AG09319 (cell line): ENCODE results near the gene SLC25A48.

Experiments
- DNase-seq: peaks from one replicate; pipeline ENCODE4 v3.0.0-alpha.2; 2010; ENCODE audit warnings: low read depth; ENCODE audit errors: extremely low read depth
- TF ChIP-seq, protein P1 (sequence below): IDR thresholded peaks from 2 replicates; pipeline ENCODE4 v1.5.1; 2011; ENCODE audit warnings: low read depth, mild to moderate bottlenecking, inconsistent platforms, low read length, moderate library complexity

SLC25A48 gene

DNA sequence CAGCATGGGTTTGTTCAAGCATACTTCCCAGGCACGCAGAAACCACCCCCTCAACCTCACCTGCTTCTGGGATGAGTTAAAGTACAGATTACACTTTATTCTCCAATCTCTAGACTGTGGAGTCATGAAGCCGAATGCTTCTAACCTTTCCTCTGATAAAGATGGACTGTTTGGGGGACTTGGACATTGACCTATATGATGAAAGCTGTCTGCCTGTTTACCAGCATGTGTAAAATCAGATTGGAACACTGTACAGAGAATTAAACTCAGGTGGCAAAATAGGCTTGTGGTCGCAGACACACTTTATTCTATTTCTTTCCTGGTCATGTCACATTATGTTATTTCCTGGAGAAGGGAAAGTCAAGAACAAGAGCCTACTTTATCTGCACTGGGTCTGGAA, 35.5 kb downstream of the SLC25A48 start:
- DNase-seq: no peak
- TF ChIP-seq, protein P1, sequence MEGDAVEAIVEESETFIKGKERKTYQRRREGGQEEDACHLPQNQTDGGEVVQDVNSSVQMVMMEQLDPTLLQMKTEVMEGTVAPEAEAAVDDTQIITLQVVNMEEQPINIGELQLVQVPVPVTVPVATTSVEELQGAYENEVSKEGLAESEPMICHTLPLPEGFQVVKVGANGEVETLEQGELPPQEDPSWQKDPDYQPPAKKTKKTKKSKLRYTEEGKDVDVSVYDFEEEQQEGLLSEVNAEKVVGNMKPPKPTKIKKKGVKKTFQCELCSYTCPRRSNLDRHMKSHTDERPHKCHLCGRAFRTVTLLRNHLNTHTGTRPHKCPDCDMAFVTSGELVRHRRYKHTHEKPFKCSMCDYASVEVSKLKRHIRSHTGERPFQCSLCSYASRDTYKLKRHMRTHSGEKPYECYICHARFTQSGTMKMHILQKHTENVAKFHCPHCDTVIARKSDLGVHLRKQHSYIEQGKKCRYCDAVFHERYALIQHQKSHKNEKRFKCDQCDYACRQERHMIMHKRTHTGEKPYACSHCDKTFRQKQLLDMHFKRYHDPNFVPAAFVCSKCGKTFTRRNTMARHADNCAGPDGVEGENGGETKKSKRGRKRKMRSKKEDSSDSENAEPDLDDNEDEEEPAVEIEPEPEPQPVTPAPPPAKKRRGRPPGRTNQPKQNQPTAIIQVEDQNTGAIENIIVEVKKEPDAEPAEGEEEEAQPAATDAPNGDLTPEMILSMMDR: no peak

DNA sequence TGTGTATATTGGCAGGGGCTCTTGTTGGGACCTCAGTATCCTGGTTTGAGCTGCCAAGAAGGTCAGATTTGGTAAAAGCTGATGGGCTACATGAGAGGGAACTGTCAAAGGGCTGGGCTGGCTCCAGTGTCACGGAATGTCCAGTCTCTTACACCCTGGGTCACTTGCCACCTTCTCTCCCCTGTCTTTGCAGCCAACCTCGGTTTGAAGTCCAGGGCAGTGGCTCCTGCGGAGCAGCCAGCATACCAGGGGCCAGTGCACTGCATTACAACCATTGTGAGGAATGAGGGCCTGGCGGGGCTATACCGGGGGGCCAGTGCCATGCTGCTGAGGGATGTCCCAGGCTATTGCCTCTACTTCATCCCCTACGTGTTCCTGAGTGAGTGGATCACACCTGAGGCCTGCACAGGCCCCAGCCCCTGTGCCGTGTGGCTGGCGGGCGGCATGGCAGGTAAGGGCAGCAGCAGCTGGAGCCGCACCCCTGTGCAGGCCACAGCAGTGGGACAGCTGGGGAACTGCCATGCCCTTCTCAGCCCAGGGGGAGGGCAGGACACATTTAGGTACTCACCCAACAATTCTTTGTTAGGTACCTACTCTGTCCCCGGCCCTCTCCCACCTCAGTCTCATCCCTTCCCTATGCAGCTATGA, 36.9 kb downstream of the SLC25A48 start:
- DNase-seq: no peak
- TF ChIP-seq, protein P1: no peak

DNA sequence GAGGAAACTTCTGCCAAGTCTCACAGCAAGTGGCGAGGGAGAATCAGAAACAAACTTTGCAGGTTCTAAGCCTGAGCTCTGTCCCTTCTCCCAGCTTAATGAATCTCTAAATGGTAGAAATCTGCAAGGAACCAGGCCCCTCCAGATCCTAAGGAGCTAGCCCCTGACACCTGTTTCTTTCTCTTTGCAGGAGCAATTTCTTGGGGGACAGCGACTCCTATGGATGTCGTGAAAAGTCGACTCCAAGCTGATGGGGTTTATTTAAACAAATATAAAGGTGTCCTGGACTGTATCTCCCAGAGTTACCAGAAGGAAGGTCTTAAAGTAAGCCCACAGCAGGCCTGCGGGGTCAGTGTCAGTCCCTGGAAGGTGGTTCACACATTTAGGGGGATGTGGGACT, 39.4 kb downstream of the SLC25A48 start:
- TF ChIP-seq, protein P1: no peak
- no peak for DNase-seq

DNA sequence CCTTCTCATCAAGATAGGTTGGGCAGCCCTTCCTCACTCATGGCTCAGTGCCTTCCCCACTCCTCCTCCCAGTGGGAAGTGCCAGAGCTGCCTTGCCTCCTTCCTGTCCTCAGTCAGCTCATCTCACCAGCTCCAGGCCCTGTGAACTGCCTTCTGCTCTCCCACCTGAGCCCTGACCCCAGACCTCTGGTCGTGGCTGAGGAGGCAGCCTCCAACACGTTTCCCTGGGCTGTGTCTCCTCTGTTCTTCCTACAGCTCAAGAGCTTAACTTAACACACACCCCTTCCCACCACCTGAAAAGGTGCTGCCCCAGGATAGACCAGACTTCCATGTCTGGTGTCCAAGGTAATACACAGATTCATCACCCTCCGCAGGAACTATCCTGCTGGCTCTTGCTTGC, 40.0 kb downstream of the SLC25A48 start:
- DNase-seq: no peak
- TF ChIP-seq, protein P1: no peak

DNA sequence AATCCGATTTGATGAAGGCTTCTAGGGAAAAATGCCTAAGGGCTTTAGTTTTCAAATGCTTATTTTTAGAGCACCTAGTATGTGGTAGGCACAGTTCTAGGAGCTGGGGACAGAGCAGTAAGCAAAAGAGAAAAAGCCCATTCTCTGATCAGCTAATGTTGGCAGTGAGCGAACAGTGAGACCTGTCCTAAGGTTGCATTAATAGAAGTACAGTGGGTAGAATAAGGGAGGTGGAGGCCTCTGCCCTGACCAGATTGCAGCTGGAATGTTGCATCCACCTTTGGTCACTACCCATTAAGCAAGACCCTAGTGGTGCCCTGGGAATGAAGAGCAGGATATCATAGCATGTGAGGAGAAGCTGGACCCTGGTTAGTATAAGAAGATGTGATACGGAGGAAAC, 41.1 kb downstream of the SLC25A48 start:
- TF ChIP-seq, protein P1: no peak
- DNase-seq: no peak

DNA sequence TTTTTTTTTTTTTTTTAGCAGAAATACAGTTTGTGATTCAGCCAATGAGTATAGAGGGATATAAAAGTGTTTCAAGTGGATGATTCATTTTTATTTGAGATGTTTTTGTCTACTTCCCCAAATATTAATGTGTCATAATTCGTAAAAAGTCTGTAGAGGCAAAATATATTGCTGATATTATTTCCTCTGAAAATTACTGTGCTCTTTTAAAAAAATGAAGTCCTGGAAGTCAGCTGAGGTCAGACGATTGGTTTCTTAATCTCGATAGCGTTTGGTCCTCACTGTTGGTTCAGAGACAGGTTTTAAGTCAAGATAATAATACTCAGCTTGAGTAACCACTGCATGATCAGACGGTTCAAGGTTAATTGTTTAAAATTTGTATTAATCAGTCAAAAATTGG, 41.7 kb downstream of the SLC25A48 start:
- DNase-seq: no peak
- TF ChIP-seq, protein P1: no peak

DNA sequence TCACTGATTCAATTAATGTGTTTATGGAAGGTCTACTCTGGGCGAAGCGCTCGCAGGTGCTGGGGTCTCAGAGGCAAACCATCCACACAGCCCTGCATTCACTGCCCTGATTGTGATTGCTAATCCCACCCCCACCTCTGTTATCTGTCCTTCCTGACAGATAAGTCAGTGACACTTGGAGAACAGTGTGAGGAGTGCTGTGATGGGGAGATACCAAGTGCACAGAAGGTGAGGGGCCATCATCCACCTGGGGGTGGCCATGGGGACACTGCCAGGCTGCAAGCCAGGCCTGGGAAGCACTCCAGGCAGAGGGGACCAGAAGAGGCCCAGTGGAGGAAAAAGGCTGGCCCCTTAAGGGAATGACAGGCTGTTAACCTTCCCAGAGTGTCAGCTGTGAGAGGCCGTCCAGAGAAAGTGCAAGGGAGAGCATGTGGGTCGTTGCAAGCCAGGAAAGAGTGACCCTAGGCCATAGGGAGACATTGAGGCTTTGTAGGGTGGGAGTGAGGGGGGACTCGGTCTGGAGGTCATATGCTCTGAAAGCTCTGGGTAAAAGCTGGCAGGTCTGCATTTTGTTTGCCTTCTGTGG, 43.2 kb downstream of the SLC25A48 start:
- no peak for DNase-seq
- TF ChIP-seq, protein P1: no peak
